Measurements from ENCODE around the gene C17orf67.

GRCh38 chr17:56761387-56761786, 72.3 kb downstream of the C17orf67 start:
- TF ChIP-seq TEAD4 (IDR thresholded peaks at IDR 0.05) (no peak), EP300 (IDR thresholded peaks at IDR 0.05; ENCODE audit: borderline replicate concordance) (no peak), NFIC (IDR thresholded peaks at IDR 0.05) (no peak), CEBPB (IDR thresholded peaks at IDR 0.05) (no peak), CREB1 (IDR thresholded peaks at IDR 0.05; ENCODE audit: low read depth) (no peak), RAD21 (IDR thresholded peaks at IDR 0.05; ENCODE audit: low read depth) (no peak)
